H1 (cell line): ENCODE measurements around the gene RNF41. TPM values are rescaled to one million over a fixed set of nuclear protein-coding genes. Genes with fewer than 3 reads are reported as not detected.

Experiments
- BACH1 ChIP-seq: IDR thresholded peaks from 2 replicates; pipeline ENCODE4 v1.6.1; 2012; ENCODE audit warnings: low read length, improper control_type of control experiment
- EGR1 ChIP-seq: IDR thresholded peaks from 2 replicates; pipeline ENCODE4 v1.6.1; 2011; ENCODE audit warnings: low read depth, low read length, borderline replicate concordance
- HDAC2 ChIP-seq, 2 experiments: fragments of 300-600 bp in 1 of 2; sonication (generic) in 1 of 2; IDR thresholded peaks; 2 replicates each; pipeline ENCODE4 v1.6.1; 2011 to 2012; ENCODE audit warnings: low read depth in 2 of 2, low read length in 2 of 2, mild to moderate bottlenecking in 2 of 2, moderate library complexity in 2 of 2, borderline replicate concordance in 1 of 2, inconsistent platforms in 1 of 2
- MAFK ChIP-seq: IDR thresholded peaks from 2 replicates; pipeline ENCODE4 v1.6.1; 2012; ENCODE audit warnings: low read depth, mild to moderate bottlenecking, improper control_type of control experiment, low read length
- SIRT6 ChIP-seq: IDR thresholded peaks from one replicate; pipeline ENCODE4 v1.7.1; 2012; ENCODE audit warnings: low read length, inconsistent platforms
- TEAD4 ChIP-seq: IDR thresholded peaks from 2 replicates; pipeline ENCODE4 v1.6.1; 2012; ENCODE audit warnings: low read depth, low read length, inconsistent platforms, mixed read lengths
- polyA plus RNA-seq, 7 experiments: library from polyadenylated mRNA; depleted of rRNA in 3 of 7; stranded (reverse) in 5 of 7; unstranded in 2 of 7; fragments of >200 nt in 5 of 7; fragments of 200-250 nt in 2 of 7; gene quantifications; 1 replicate in 5 of 7; 2 replicates in 1 of 7; 4 replicates in 1 of 7; pipeline versions ENCODE4 v1.2.1 to v1.2.3, GENCODE V29; 2011 to 2013; ENCODE audit warnings: missing spikeins in 2 of 7, mixed read lengths in 2 of 7
- total RNA-seq: library from RNA; stranded (reverse); fragmentation: NEBNext Ultra II Directional; extraction: Animal tissue kit (Norgen Biotek cat#: 25700); gene quantifications from 2 replicates; pipeline ENCODE4 v1.2.1, GENCODE V29; 2021
- TF ChIP-seq, protein P1 (sequence below): fragments of 300-600 bp; sonication (generic); IDR thresholded peaks from 2 replicates; pipeline ENCODE4 v1.7.1; 2012; ENCODE audit warnings: low read length, moderate library complexity, mild to moderate bottlenecking, inconsistent platforms; ENCODE audit not compliant: insufficient replicate concordance
- TF ChIP-seq, protein P2 (sequence below): IDR thresholded peaks from 2 replicates; pipeline ENCODE4 v1.6.1; 2012; ENCODE audit warnings: inconsistent platforms
- TF ChIP-seq, protein P3 (sequence below): IDR thresholded peaks from 2 replicates; pipeline ENCODE4 v1.6.1; 2012; ENCODE audit warnings: inconsistent platforms

RNF41 gene
- total and polyA plus RNA-seq, 2 of the 8 experiments (the other 6 are each of a cell fraction or from before 2014, with no cell fraction given), result 55.5 to 98.6 TPM

DNA sequence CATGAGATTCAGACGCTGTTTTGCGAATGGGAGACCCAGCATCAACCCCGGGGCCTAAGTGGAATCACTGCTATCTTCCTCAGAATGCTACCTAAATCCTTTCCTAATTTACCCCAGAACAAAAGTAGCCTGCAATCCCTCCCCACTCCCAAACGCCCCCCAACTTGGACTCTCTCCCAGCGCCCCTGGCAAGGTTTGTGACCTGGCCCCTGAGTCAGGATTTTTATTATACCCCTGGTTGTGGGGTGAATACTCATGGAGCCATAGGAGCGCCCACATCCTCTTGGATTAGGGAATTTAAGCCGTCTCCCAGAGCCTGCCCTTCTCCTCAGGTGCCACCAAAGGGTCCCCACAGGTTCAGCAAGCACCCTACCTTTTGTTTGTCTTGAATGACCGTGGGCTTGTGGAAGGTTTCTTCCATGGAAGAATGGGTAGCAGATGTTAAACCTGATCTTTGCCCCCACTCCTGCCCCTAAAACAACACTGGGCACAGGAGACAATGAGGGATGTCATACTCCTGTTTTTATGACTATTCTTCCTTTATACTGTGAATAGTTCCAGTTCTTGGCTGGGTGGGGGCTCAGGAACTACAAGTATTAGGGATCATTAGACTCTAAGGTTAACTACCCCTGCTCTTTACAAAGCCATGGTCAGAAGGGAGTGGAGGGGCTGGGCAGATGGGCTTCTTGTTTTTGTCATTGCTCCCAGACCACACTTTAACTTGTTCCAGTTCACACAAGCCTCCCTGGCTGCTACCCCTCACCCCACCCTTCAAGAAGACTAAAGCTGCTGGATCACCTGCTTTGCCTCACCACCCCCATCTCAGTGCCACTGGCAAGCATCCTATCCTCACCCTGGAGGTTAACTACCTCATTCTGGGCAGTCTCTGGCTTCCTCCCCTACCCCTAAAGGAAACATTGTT, 68.7 kb downstream of the RNF41 start (continued):
- TF ChIP-seq, protein P1, sequence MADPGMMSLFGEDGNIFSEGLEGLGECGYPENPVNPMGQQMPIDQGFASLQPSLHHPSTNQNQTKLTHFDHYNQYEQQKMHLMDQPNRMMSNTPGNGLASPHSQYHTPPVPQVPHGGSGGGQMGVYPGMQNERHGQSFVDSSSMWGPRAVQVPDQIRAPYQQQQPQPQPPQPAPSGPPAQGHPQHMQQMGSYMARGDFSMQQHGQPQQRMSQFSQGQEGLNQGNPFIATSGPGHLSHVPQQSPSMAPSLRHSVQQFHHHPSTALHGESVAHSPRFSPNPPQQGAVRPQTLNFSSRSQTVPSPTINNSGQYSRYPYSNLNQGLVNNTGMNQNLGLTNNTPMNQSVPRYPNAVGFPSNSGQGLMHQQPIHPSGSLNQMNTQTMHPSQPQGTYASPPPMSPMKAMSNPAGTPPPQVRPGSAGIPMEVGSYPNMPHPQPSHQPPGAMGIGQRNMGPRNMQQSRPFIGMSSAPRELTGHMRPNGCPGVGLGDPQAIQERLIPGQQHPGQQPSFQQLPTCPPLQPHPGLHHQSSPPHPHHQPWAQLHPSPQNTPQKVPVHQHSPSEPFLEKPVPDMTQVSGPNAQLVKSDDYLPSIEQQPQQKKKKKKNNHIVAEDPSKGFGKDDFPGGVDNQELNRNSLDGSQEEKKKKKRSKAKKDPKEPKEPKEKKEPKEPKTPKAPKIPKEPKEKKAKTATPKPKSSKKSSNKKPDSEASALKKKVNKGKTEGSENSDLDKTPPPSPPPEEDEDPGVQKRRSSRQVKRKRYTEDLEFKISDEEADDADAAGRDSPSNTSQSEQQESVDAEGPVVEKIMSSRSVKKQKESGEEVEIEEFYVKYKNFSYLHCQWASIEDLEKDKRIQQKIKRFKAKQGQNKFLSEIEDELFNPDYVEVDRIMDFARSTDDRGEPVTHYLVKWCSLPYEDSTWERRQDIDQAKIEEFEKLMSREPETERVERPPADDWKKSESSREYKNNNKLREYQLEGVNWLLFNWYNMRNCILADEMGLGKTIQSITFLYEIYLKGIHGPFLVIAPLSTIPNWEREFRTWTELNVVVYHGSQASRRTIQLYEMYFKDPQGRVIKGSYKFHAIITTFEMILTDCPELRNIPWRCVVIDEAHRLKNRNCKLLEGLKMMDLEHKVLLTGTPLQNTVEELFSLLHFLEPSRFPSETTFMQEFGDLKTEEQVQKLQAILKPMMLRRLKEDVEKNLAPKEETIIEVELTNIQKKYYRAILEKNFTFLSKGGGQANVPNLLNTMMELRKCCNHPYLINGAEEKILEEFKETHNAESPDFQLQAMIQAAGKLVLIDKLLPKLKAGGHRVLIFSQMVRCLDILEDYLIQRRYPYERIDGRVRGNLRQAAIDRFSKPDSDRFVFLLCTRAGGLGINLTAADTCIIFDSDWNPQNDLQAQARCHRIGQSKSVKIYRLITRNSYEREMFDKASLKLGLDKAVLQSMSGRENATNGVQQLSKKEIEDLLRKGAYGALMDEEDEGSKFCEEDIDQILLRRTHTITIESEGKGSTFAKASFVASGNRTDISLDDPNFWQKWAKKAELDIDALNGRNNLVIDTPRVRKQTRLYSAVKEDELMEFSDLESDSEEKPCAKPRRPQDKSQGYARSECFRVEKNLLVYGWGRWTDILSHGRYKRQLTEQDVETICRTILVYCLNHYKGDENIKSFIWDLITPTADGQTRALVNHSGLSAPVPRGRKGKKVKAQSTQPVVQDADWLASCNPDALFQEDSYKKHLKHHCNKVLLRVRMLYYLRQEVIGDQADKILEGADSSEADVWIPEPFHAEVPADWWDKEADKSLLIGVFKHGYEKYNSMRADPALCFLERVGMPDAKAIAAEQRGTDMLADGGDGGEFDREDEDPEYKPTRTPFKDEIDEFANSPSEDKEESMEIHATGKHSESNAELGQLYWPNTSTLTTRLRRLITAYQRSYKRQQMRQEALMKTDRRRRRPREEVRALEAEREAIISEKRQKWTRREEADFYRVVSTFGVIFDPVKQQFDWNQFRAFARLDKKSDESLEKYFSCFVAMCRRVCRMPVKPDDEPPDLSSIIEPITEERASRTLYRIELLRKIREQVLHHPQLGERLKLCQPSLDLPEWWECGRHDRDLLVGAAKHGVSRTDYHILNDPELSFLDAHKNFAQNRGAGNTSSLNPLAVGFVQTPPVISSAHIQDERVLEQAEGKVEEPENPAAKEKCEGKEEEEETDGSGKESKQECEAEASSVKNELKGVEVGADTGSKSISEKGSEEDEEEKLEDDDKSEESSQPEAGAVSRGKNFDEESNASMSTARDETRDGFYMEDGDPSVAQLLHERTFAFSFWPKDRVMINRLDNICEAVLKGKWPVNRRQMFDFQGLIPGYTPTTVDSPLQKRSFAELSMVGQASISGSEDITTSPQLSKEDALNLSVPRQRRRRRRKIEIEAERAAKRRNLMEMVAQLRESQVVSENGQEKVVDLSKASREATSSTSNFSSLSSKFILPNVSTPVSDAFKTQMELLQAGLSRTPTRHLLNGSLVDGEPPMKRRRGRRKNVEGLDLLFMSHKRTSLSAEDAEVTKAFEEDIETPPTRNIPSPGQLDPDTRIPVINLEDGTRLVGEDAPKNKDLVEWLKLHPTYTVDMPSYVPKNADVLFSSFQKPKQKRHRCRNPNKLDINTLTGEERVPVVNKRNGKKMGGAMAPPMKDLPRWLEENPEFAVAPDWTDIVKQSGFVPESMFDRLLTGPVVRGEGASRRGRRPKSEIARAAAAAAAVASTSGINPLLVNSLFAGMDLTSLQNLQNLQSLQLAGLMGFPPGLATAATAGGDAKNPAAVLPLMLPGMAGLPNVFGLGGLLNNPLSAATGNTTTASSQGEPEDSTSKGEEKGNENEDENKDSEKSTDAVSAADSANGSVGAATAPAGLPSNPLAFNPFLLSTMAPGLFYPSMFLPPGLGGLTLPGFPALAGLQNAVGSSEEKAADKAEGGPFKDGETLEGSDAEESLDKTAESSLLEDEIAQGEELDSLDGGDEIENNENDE, result no peak
- no peak for TF ChIP-seq BACH1
- no peak for TF ChIP-seq TEAD4
- TF ChIP-seq MAFK, result no peak
- TF ChIP-seq SIRT6, result no peak
- no peak for TF ChIP-seq HDAC2 (IDR thresholded peaks at IDR 0.05; ENCODE audit: borderline replicate concordance in 1 of 2, low read depth in 2 of 2, low read length in 2 of 2)
- TF ChIP-seq, protein P2, sequence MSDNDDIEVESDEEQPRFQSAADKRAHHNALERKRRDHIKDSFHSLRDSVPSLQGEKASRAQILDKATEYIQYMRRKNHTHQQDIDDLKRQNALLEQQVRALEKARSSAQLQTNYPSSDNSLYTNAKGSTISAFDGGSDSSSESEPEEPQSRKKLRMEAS, result no peak
- TF ChIP-seq EGR1, result no peak
- TF ChIP-seq, protein P3, sequence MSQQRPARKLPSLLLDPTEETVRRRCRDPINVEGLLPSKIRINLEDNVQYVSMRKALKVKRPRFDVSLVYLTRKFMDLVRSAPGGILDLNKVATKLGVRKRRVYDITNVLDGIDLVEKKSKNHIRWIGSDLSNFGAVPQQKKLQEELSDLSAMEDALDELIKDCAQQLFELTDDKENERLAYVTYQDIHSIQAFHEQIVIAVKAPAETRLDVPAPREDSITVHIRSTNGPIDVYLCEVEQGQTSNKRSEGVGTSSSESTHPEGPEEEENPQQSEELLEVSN, result no peak
